AG04449 (cell line): ENCODE data around the gene SLC5A7.

Experiments used
- CTCF ChIA-PET: fragments of 350-600 bp; formaldehyde crosslinking; extraction: SDS; loops from one replicate; lab custom pipeline; 2021; ENCODE audit warnings: antibody characterized with exemption; lab: Yijun Ruan, JAX
- POLR2A ChIA-PET: fragments of 400-600, 350-600 bp; formaldehyde crosslinking; extraction: SDS; loops from one replicate; lab custom pipeline; 2020; ENCODE audit warnings: antibody characterized with exemption, inconsistent platforms; lab: Yijun Ruan, JAX
- DNase-seq: peaks from one replicate; pipeline ENCODE4 v3.0.0-alpha.2; 2010; ENCODE audit warnings: low read depth, low spot score
- H3K4me3 ChIP-seq: 2 replicates; pipeline ENCODE4 v1.5.1; 2011; ENCODE audit warnings: low read depth, mild to moderate bottlenecking, control low read depth, low read length
- TF ChIP-seq, protein P1 (sequence below): IDR thresholded peaks from one replicate; pipeline ENCODE4 v1.5.1; 2011; ENCODE audit warnings: mild to moderate bottlenecking, moderate library complexity, low read length, control low read depth, inconsistent platforms; ENCODE audit not compliant: insufficient read depth; ENCODE audit errors: missing control alignments

SLC5A7 gene

DNA sequence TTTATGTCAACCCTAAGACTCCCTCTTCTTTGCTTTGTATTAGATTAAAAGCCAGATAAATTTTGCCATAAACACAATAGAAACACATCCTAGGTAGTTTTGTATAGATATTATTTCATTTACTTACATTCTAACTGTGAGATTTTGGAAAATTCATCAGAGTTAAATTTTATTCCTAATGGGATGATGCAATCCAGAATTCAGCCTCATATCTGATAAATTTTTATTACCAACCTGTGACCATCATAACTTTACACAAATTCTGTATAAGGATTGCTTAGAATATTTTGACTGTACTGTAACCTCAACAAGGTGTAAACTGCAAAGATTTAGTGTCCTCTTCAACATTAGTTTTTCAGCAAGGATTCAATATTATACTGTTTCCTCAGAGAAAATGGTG lies 4.4 kb downstream of the SLC5A7 start:
- H3K4me3 ChIP-seq: no peak overlapping the region
- DNase-seq: no peak
- TF ChIP-seq, protein P1, sequence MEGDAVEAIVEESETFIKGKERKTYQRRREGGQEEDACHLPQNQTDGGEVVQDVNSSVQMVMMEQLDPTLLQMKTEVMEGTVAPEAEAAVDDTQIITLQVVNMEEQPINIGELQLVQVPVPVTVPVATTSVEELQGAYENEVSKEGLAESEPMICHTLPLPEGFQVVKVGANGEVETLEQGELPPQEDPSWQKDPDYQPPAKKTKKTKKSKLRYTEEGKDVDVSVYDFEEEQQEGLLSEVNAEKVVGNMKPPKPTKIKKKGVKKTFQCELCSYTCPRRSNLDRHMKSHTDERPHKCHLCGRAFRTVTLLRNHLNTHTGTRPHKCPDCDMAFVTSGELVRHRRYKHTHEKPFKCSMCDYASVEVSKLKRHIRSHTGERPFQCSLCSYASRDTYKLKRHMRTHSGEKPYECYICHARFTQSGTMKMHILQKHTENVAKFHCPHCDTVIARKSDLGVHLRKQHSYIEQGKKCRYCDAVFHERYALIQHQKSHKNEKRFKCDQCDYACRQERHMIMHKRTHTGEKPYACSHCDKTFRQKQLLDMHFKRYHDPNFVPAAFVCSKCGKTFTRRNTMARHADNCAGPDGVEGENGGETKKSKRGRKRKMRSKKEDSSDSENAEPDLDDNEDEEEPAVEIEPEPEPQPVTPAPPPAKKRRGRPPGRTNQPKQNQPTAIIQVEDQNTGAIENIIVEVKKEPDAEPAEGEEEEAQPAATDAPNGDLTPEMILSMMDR: no peak
- POLR2A ChIA-PET: no interaction called here
- CTCF ChIA-PET: no interaction called here

DNA sequence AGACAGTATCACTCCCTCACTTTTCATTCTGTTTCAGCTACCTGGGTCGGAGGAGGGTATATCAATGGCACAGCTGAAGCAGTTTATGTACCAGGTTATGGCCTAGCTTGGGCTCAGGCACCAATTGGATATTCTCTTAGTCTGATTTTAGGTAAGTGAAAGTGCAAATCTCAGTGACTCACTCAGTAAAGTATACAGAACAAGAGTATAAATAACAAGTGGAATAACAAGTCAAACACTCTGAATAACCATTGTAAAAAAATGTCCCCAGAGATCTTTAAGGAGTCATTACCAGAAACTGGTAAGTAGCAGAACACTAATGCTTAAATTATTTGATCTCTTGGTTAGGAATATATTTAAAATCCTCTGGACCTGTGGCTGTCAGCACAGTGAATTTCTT lies 5.7 kb downstream of the SLC5A7 start:
- TF ChIP-seq, protein P1: no peak
- no peak for DNase-seq
- ChIA-PET CTCF (no interaction called here), POLR2A (no interaction called here)
- no peak overlapping the region for H3K4me3 ChIP-seq

DNA sequence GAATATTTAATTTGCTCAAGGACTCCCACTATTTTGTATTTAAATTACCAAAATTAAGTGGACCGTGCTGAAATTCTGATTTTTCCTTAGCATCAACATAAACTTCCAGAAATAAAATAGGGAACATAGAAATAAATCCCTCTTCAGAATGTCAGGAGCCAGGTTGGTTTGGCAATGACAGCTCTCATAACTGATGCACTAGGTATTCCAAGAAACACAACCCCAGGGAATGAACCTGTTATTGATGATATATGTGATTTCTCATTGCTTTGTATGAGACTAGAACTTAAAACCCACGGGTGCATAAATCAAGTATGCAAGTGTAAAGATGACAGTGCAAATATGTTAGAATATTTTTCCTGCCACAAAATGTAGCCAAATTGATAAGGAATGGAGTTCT lies 12.8 kb downstream of the SLC5A7 start:
- no peak overlapping the region for H3K4me3 ChIP-seq
- ChIA-PET CTCF (no interaction called here), POLR2A (no interaction called here)
- TF ChIP-seq, protein P1: no peak
- DNase-seq: no peak

DNA sequence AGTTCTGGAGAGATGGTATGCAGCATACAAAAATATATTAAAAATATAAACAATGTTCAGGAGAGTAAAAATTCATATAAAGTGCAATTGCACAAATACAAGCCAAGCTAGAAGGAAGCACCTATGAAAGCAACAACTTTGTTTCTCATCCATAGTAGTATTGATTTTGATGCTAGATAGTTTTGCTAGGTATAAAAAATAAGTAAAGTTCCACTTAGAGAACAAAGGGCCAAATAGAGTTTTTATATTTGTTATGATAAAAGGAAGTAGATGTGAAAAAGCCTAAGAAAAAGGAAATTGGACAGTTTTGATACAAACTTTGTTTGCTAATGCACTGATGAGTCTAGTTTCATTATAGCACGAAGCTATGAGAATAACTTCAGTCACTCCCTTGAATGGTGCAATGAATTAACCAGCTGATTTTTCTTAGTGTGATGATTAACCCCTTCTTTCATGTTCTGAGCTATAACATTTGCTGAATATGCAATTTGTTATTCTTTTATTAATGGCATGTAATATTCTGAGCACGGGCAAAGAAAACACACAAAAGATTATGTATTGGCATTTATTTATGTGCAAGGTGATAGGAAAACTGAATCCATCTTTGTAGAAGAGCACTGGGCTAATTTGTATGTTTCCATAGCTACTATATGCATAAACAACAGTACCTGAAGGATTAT lies 24.7 kb downstream of the SLC5A7 start:
- ChIA-PET CTCF (no interaction called here), POLR2A (no interaction called here)
- TF ChIP-seq, protein P1: no peak
- no peak overlapping the region for H3K4me3 ChIP-seq
- no peak for DNase-seq

DNA sequence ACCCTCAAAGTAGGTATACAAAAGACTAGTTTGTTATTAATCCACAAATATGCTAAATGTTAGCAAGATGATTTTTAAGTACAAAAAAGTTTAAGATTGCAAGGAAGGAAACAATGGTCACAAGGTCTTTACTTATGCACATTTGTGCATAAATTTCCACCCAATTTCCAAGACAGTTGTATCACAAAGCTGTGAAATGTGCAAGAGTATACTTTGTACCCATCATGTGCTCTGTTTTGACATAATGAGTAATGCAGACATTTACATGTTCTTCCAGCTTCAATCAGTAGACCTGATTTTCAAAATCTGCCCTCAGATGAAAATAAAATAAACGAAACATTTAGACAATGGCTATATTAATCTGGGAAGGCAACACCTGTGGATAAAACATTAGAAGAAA lies 27.0 kb downstream of the SLC5A7 start:
- TF ChIP-seq, protein P1: no peak
- CTCF ChIA-PET: no interaction called here
- H3K4me3 ChIP-seq: no peak overlapping the region
- POLR2A ChIA-PET: no interaction called here
- no peak for DNase-seq

DNA sequence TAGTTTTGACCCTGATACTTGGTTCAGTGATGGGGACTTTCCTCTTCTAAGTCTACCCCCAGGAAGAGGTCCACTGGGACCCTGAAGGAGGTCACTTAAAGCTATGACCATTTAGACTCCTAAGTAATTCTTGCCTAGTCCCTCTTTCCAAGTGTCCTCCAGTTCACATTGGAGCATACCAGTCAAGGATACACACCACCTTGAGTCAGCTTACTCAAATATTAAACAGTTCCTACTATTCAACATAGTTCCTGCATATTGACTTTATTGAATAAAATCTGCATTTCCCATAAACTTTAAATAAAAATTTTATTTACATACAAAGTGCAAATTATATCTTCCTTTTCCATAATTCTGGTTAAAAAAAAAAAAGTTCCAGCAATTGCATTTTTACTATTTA lies 36.3 kb downstream of the SLC5A7 start:
- TF ChIP-seq, protein P1: no peak
- CTCF ChIA-PET: no interaction called here
- POLR2A ChIA-PET: no interaction called here
- DNase-seq: no peak
- no peak overlapping the region for H3K4me3 ChIP-seq
